ENCODE data around the gene FAM83D. TPM values are rescaled to one million over a fixed set of nuclear protein-coding genes. Genes with fewer than 3 reads are reported as not detected.
A peak's percentile ranks its signal among the peaks of the same experiment; 100 is the strongest.

Gene FAM83D
- total RNA-seq, 3 donors from 2014 or later: 0.33 to 0.64 (median 0.59) TPM

DNA sequence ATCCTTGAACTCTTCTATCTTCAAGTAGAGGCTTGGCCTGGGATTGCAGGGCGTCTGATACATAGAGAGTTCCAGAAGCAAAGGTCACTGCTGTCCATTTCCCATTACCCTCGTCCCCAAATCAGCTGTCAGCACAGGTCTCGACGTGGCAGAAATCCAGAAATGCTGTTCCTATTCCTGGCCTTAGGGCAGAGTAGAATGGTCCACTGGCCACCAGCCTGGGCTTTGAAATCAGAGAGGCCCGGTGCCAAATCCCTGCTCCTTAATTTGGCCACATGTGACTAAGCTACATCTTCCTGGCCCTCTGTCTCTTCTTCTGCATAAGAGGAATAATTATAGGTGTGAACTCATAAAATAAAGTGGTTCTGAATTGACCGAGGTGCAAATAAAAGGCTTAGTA is 40.9 kb upstream of the FAM83D start:
- no peak for DNase-seq (ENCODE audit: low spot score in 2 of 2)
- intact Hi-C loops (cut with DNase I; ENCODE audit: low total_unique reads): no loop called here

DNA sequence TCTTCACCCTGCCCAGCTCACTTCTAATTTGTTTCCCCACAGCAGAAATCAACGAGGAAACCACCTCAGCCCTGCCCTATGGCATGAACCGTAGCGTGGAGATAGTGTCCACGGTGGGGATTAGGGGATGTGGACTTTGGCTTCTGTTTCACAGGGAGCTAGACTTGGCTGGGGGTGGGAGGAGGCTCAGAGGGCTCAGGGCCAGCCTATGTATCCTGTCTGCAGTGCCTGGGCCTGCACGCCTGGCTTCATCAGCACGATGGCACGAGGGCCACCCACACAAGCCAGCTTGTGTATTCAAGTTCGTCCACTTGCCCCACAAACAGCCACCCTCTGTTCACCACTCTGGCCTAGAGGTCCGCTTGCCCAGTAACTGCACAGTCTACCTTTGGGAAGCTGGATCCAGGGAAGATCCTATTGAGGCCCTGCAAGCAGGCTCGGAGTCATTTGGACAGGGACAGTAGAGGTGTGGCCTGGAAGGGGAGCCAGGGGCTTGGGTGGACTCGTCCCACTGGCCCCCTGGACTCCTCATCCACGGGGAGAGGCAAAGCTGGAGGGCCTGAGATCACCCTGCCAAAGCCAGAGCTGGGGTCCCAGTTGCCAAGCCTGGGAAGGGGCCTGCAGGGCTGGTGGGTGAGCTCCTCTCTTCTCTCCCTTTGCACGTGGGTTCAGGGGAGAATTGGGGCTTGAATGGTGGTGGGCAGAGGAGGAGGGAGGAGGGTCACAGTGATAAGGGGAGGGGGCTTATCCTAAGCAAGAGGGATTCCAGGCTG is 38.0 kb upstream of the FAM83D start:
- intact Hi-C loops (cut with DNase I; ENCODE audit: low total_unique reads): no loop called here
- no peaks in the 10 kb centered on the region for H3K9me3 ChIP-seq
- no peak overlapping the region for H3K27ac ChIP-seq
- no peaks in the 10 kb centered on the region for H3K4me1 ChIP-seq
- no peak overlapping the region for H3K4me3 ChIP-seq
- H3K36me3 ChIP-seq: no peaks in the 10 kb centered on the region
- TF ChIP-seq, protein P1, sequence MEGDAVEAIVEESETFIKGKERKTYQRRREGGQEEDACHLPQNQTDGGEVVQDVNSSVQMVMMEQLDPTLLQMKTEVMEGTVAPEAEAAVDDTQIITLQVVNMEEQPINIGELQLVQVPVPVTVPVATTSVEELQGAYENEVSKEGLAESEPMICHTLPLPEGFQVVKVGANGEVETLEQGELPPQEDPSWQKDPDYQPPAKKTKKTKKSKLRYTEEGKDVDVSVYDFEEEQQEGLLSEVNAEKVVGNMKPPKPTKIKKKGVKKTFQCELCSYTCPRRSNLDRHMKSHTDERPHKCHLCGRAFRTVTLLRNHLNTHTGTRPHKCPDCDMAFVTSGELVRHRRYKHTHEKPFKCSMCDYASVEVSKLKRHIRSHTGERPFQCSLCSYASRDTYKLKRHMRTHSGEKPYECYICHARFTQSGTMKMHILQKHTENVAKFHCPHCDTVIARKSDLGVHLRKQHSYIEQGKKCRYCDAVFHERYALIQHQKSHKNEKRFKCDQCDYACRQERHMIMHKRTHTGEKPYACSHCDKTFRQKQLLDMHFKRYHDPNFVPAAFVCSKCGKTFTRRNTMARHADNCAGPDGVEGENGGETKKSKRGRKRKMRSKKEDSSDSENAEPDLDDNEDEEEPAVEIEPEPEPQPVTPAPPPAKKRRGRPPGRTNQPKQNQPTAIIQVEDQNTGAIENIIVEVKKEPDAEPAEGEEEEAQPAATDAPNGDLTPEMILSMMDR (IDR thresholded peaks at IDR 0.05): no peak
- TF ChIP-seq POLR2A (IDR thresholded peaks at IDR 0.05) (no peak), POLR2AphosphoS5 (IDR thresholded peaks at IDR 0.05) (no peak)
- peak in 1 of 2 donors; percentile 38 for DNase-seq (ENCODE audit: low spot score in 2 of 2)
- H3K27me3 ChIP-seq: no peaks in the 10 kb centered on the region

More for the DNA sequence above, 40.9 kb upstream of the FAM83D start:
- H3K27ac ChIP-seq: no peak overlapping the region
- H3K9me3 ChIP-seq: no peaks in the 10 kb centered on the region
- no peaks in the 10 kb centered on the region for H3K36me3 ChIP-seq
- peaks cover 0 to 7% of the 10 kb centered on the region in 2 donors for H3K27me3 ChIP-seq
- H3K4me1 ChIP-seq: no peaks in the 10 kb centered on the region
- no peak overlapping the region for H3K4me3 ChIP-seq
- TF ChIP-seq POLR2A (IDR thresholded peaks at IDR 0.05): no peak
- TF ChIP-seq POLR2AphosphoS5 (IDR thresholded peaks at IDR 0.05): no peak
- TF ChIP-seq, protein P1 (IDR thresholded peaks at IDR 0.05): no peak

DNA sequence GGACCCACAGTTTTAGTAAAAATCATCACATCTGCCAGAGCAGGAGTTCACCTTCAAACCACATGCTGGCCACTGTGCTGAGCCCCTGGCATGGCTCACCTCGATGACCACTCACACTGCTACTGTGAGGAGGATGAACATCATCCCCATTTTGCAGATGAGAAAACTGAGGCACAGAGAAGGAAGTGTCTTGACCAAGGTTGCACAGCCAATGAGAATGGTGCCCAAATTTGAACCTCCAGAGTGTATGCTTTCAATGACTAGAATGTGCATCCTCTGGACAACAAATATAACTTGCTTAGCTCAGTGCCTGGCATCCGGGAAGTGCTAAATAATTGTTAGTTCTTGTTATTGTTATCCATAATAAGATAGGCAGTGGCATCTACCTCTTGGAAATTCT is 37.2 kb upstream of the FAM83D start:
- H3K9me3 ChIP-seq: no peaks in the 10 kb centered on the region
- intact Hi-C loops (cut with DNase I; ENCODE audit: low total_unique reads): no loop called here
- H3K4me3 ChIP-seq: no peak overlapping the region
- no peaks in the 10 kb centered on the region for H3K36me3 ChIP-seq
- DNase-seq (ENCODE audit: low spot score in 2 of 2): no peak
- H3K27me3 ChIP-seq: no peaks in the 10 kb centered on the region
- H3K27ac ChIP-seq: no peak overlapping the region
- H3K4me1 ChIP-seq: no peaks in the 10 kb centered on the region
- no peak for TF ChIP-seq POLR2AphosphoS5 (IDR thresholded peaks at IDR 0.05)
- TF ChIP-seq, protein P1 (IDR thresholded peaks at IDR 0.05): no peak
- no peak for TF ChIP-seq POLR2A (IDR thresholded peaks at IDR 0.05)

DNA sequence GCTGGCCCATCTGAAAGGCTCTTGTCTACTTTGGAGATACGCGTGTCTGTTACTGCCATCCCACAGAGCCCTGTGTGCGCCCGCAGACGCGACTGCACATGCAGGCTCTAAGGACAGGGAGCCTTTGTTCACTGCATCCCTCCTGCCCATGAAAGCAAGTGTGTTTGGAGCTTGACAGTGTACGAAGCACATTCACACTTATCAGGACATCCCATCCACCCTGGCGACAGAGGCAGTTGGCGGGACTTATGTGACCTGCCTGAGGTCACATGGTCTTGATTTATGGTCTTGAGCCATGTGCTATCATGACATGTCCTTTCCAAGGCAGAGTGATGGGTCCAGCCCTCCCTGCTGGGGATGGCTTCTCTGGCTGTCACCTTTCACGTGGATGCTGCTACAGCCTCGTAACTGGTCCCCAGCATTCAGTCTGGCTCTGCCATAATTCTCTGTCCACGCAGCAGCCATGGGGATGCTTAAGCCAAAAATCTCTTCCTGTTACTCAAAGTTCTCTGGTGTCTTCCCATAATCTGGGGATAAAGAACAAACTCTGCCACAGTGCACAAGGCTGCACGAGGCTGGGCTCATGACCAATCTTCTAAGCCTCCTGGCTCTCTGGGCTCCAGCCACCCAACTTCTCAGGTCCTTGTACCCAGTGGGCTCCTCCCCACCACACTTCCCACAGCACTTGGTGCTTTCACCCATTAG is 36.3 kb upstream of the FAM83D start:
- Histone ChIP-seq H3K27ac (no peak overlapping the region), H3K27me3 (no peaks in the 10 kb centered on the region), H3K9me3 (no peaks in the 10 kb centered on the region), H3K4me3 (no peak overlapping the region), H3K36me3 (no peaks in the 10 kb centered on the region), H3K4me1 (no peaks in the 10 kb centered on the region)
- no peak for TF ChIP-seq POLR2A (IDR thresholded peaks at IDR 0.05)
- intact Hi-C loops (cut with DNase I; ENCODE audit: low total_unique reads): no loop called here
- no peak for DNase-seq (ENCODE audit: low spot score in 2 of 2)

DNA sequence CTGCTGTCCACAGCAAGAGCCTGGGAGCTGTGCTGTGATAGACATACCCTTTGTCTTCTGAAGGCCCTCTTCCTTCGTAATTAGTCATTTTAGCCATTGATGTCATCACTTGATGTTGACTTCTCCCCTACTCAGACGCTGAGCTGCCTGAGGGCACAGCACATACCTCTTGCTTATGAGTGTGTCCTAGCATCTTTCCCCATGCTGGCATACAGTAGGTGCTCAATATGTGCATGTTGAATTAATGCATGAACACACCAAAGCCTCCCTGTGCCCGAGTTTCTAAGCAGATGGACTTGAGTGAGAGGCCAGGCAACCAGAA is 35.8 kb upstream of the FAM83D start:
- TF ChIP-seq, protein P1 (IDR thresholded peaks at IDR 0.05): no peak
- TF ChIP-seq POLR2AphosphoS5 (IDR thresholded peaks at IDR 0.05): no peak
- TF ChIP-seq POLR2A (IDR thresholded peaks at IDR 0.05): no peak
- no peaks in the 10 kb centered on the region for H3K4me1 ChIP-seq
- no peaks in the 10 kb centered on the region for H3K27me3 ChIP-seq
- no peaks in the 10 kb centered on the region for H3K9me3 ChIP-seq
- no peak for DNase-seq (ENCODE audit: low spot score in 2 of 2)
- intact Hi-C loops (cut with DNase I; ENCODE audit: low total_unique reads): no loop called here
- H3K36me3 ChIP-seq: no peaks in the 10 kb centered on the region
- no peak overlapping the region for H3K27ac ChIP-seq
- H3K4me3 ChIP-seq: no peak overlapping the region

All from breast epithelium (tissue), 4 donors.